WTC11 (cell line): ENCODE data around the gene EMC10. TPM values are rescaled to one million over a fixed set of nuclear protein-coding genes. Genes with fewer than 3 reads are reported as not detected.

Source experiments
- ATAC-seq: fragments of 200-7000 bp; cut with Tn5 transposase; 2 replicates; pipeline ENCODE4 v1.10.0; 2021; ENCODE audit warnings: mild to moderate bottlenecking, moderate library complexity
- CTCF ChIA-PET: fragments of 300-600 bp; sonication (Branson Sonifier 250); formaldehyde crosslinking; loops from one replicate; lab custom pipeline; 2021; ENCODE audit warnings: antibody characterized with exemption; lab: Charles Lee
- POLR2A ChIA-PET: fragments of 350-600 bp; sonication (Branson Sonifier 250); formaldehyde crosslinking; loops from one replicate; lab custom pipeline; 2021; ENCODE audit warnings: antibody characterized with exemption; lab: Charles Lee
- DNase-seq: peaks from one replicate; pipeline ENCODE4 v3.0.0; 2021; ENCODE audit warnings: low spot score
- H3K27ac Mint-ChIP-seq: 2 replicates; pipeline ENCODE4 v1.8.0; 2021; ENCODE audit warnings: mixed read lengths
- H3K27me3 Mint-ChIP-seq: 2 replicates; pipeline ENCODE4 v1.8.0; 2021; ENCODE audit warnings: low read depth, mild to moderate bottlenecking, moderate library complexity, mixed read lengths
- H3K36me3 Mint-ChIP-seq: 2 replicates; pipeline ENCODE4 v1.8.0; 2021; ENCODE audit warnings: mixed read lengths
- H3K4me1 Mint-ChIP-seq: 2 replicates; pipeline ENCODE4 v1.8.0; 2022; ENCODE audit warnings: mixed read lengths
- H3K4me3 Mint-ChIP-seq: 2 replicates; pipeline ENCODE4 v1.8.0; 2021; ENCODE audit warnings: mild to moderate bottlenecking, moderate library complexity, mixed read lengths
- H3K9me3 Mint-ChIP-seq: 2 replicates; pipeline ENCODE4 v1.8.0; 2021; ENCODE audit warnings: mixed read lengths
- CBFB ChIP-seq: sonication (generic); formaldehyde crosslinking; IDR thresholded peaks from 2 replicates; pipeline ENCODE4 v1.8.1; 2022; ENCODE audit warnings: mild to moderate bottlenecking, low read depth, missing genetic modification reagents
- CREB1 ChIP-seq: sonication (generic); formaldehyde crosslinking; IDR thresholded peaks from 2 replicates; pipeline ENCODE4 v1.8.0; 2023; ENCODE audit warnings: mild to moderate bottlenecking, missing genetic modification reagents
- CREM ChIP-seq: sonication (generic); formaldehyde crosslinking; IDR thresholded peaks from 2 replicates; pipeline ENCODE4 v1.8.1; 2022; ENCODE audit warnings: mild to moderate bottlenecking, missing genetic modification reagents, moderate library complexity
- ELF4 ChIP-seq: sonication (generic); formaldehyde crosslinking; IDR thresholded peaks from 2 replicates; pipeline ENCODE4 v1.8.1; 2022; ENCODE audit warnings: low read depth, mild to moderate bottlenecking, moderate library complexity, missing genetic modification reagents
- FOXJ3 ChIP-seq: sonication (generic); formaldehyde crosslinking; IDR thresholded peaks from 2 replicates; pipeline ENCODE4 v1.9.0; 2021; ENCODE audit warnings: missing genetic modification reagents, mild to moderate bottlenecking, borderline replicate concordance
- FOXP1 ChIP-seq: sonication (generic); formaldehyde crosslinking; IDR thresholded peaks from 2 replicates; pipeline ENCODE4 v1.8.0; 2022; ENCODE audit warnings: missing genetic modification reagents, mild to moderate bottlenecking, moderate library complexity, borderline replicate concordance
- GRHL2 ChIP-seq: fragments of 250-450 bp; sonication (Bioruptor Pico); IDR thresholded peaks from 2 replicates; pipeline ENCODE4 v1.8.0; 2022; ENCODE audit warnings: mild to moderate bottlenecking, moderate library complexity; ENCODE audit not compliant: insufficient replicate concordance, severe bottlenecking
- GTF2I ChIP-seq: fragments of 250-450 bp; sonication (Bioruptor Pico); conservative IDR thresholded peaks from 2 replicates; pipeline ENCODE4 v1.4.0; 2021; ENCODE audit warnings: mild to moderate bottlenecking
- MYBL2 ChIP-seq: sonication (generic); formaldehyde crosslinking; IDR thresholded peaks from 2 replicates; pipeline ENCODE4 v1.8.1; 2023; ENCODE audit warnings: mild to moderate bottlenecking, moderate library complexity, missing genetic modification reagents
- NR1H2 ChIP-seq: sonication (generic); formaldehyde crosslinking; IDR thresholded peaks from 2 replicates; pipeline ENCODE4 v1.9.0; 2021; ENCODE audit warnings: mild to moderate bottlenecking, moderate library complexity, missing genetic modification reagents
- OVOL2 ChIP-seq: fragments of 250-450 bp; sonication (Bioruptor Pico); IDR thresholded peaks from 2 replicates; pipeline ENCODE4 v1.9.0; 2021; ENCODE audit warnings: mild to moderate bottlenecking, borderline replicate concordance
- PRRX2 ChIP-seq: fragments of 250-450 bp; sonication (Bioruptor Pico); IDR thresholded peaks from 2 replicates; pipeline ENCODE4 v1.8.0; 2021; ENCODE audit warnings: mild to moderate bottlenecking
- SOX15 ChIP-seq: fragments of 250-450 bp; sonication (Bioruptor Pico); IDR thresholded peaks from 2 replicates; pipeline ENCODE4 v1.9.0; 2021; ENCODE audit warnings: mild to moderate bottlenecking
- SP1 ChIP-seq: sonication (generic); formaldehyde crosslinking; conservative IDR thresholded peaks from 2 replicates; pipeline ENCODE4 v1.8.1; 2022; ENCODE audit warnings: missing genetic modification reagents
- TEAD1 ChIP-seq: sonication (generic); formaldehyde crosslinking; IDR thresholded peaks from 2 replicates; pipeline ENCODE4 v1.8.0; 2022; ENCODE audit warnings: mild to moderate bottlenecking, missing genetic modification reagents
- ZNF232 ChIP-seq: sonication (generic); formaldehyde crosslinking; IDR thresholded peaks from 2 replicates; pipeline ENCODE4 v1.8.0; 2022; ENCODE audit warnings: mild to moderate bottlenecking, missing genetic modification reagents
- ZNF263 ChIP-seq: sonication (generic); formaldehyde crosslinking; IDR thresholded peaks from 2 replicates; pipeline ENCODE4 v1.8.1; 2022; ENCODE audit warnings: low read depth, mild to moderate bottlenecking, moderate library complexity, missing genetic modification reagents
- ZNF317 ChIP-seq: sonication (generic); formaldehyde crosslinking; IDR thresholded peaks from 2 replicates; pipeline ENCODE4 v1.8.1; 2023; ENCODE audit warnings: low read depth, mild to moderate bottlenecking, moderate library complexity, missing genetic modification reagents, borderline replicate concordance
- ZNF423 ChIP-seq: fragments of 250-450 bp; sonication (Bioruptor Pico); IDR thresholded peaks from 2 replicates; pipeline ENCODE4 v2.1.2; 2022; ENCODE audit warnings: mild to moderate bottlenecking, moderate library complexity
- ZNF512 ChIP-seq: sonication (generic); formaldehyde crosslinking; IDR thresholded peaks from 2 replicates; pipeline ENCODE4 v1.8.1; 2022; ENCODE audit warnings: missing genetic modification reagents, borderline replicate concordance
- total RNA-seq: library from RNA; stranded (reverse); gene quantifications from 3 replicates; pipeline ENCODE4 v1.2.3, GENCODE V29; 2021
- TF ChIP-seq, protein P1 (sequence below): sonication (generic); formaldehyde crosslinking; IDR thresholded peaks from 2 replicates; pipeline ENCODE4 v1.8.0; 2023; ENCODE audit warnings: missing genetic modification reagents, mild to moderate bottlenecking, borderline replicate concordance
- TF ChIP-seq, protein P2 (sequence below): sonication (generic); formaldehyde crosslinking; IDR thresholded peaks from 2 replicates; pipeline ENCODE4 v1.8.0; 2023; ENCODE audit warnings: mild to moderate bottlenecking, missing genetic modification reagents
- TF ChIP-seq, protein P3 (sequence below): sonication (generic); formaldehyde crosslinking; IDR thresholded peaks from 2 replicates; pipeline ENCODE4 v1.8.0; 2022; ENCODE audit warnings: mild to moderate bottlenecking, missing genetic modification reagents
- TF ChIP-seq, protein P4 (sequence below): fragments of 250-450 bp; sonication (Bioruptor Pico); IDR thresholded peaks from 2 replicates; pipeline ENCODE4 v1.9.0; 2021; ENCODE audit warnings: moderate library complexity, mild to moderate bottlenecking, inconsistent platforms, borderline replicate concordance

Gene EMC10
- total RNA-seq, 1 experiment from 2014 or later = 114 TPM

- no peak for TF ChIP-seq NR1H2 (CRISPR knock-in tag)
- TF ChIP-seq, all 79 proteins: peak for 0
Observed at GRCh38 chr19:50453243-50453642, 23.1 kb upstream of the EMC10 start (continued).

- no peak overlapping the region for H3K4me3 Mint-ChIP-seq
- DNase-seq (no peak), ATAC-seq (no peak)
- TF ChIP-seq TEAD1 (CRISPR knock-in tag) (no peak), CBFB (CRISPR knock-in tag) (no peak), FOXJ3 (CRISPR knock-in tag) (no peak), GTF2I (CRISPR knock-in tag) (no peak), FOXP1 (CRISPR knock-in tag) (no peak), SOX15 (CRISPR knock-in tag) (no peak), ZNF263 (no peak), ZNF317 (CRISPR knock-in tag) (no peak), MYBL2 (CRISPR knock-in tag) (no peak), ELF4 (CRISPR knock-in tag) (no peak), CREB1 (CRISPR knock-in tag) (no peak), SP1 (CRISPR knock-in tag) (no peak), OVOL2 (CRISPR knock-in tag) (no peak), ZNF423 (CRISPR knock-in tag) (no peak), ZNF232 (CRISPR knock-in tag) (no peak)
- TF ChIP-seq, protein P1, sequence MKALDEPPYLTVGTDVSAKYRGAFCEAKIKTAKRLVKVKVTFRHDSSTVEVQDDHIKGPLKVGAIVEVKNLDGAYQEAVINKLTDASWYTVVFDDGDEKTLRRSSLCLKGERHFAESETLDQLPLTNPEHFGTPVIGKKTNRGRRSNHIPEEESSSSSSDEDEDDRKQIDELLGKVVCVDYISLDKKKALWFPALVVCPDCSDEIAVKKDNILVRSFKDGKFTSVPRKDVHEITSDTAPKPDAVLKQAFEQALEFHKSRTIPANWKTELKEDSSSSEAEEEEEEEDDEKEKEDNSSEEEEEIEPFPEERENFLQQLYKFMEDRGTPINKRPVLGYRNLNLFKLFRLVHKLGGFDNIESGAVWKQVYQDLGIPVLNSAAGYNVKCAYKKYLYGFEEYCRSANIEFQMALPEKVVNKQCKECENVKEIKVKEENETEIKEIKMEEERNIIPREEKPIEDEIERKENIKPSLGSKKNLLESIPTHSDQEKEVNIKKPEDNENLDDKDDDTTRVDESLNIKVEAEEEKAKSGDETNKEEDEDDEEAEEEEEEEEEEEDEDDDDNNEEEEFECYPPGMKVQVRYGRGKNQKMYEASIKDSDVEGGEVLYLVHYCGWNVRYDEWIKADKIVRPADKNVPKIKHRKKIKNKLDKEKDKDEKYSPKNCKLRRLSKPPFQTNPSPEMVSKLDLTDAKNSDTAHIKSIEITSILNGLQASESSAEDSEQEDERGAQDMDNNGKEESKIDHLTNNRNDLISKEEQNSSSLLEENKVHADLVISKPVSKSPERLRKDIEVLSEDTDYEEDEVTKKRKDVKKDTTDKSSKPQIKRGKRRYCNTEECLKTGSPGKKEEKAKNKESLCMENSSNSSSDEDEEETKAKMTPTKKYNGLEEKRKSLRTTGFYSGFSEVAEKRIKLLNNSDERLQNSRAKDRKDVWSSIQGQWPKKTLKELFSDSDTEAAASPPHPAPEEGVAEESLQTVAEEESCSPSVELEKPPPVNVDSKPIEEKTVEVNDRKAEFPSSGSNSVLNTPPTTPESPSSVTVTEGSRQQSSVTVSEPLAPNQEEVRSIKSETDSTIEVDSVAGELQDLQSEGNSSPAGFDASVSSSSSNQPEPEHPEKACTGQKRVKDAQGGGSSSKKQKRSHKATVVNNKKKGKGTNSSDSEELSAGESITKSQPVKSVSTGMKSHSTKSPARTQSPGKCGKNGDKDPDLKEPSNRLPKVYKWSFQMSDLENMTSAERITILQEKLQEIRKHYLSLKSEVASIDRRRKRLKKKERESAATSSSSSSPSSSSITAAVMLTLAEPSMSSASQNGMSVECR = no peak
- TF ChIP-seq, protein P2, sequence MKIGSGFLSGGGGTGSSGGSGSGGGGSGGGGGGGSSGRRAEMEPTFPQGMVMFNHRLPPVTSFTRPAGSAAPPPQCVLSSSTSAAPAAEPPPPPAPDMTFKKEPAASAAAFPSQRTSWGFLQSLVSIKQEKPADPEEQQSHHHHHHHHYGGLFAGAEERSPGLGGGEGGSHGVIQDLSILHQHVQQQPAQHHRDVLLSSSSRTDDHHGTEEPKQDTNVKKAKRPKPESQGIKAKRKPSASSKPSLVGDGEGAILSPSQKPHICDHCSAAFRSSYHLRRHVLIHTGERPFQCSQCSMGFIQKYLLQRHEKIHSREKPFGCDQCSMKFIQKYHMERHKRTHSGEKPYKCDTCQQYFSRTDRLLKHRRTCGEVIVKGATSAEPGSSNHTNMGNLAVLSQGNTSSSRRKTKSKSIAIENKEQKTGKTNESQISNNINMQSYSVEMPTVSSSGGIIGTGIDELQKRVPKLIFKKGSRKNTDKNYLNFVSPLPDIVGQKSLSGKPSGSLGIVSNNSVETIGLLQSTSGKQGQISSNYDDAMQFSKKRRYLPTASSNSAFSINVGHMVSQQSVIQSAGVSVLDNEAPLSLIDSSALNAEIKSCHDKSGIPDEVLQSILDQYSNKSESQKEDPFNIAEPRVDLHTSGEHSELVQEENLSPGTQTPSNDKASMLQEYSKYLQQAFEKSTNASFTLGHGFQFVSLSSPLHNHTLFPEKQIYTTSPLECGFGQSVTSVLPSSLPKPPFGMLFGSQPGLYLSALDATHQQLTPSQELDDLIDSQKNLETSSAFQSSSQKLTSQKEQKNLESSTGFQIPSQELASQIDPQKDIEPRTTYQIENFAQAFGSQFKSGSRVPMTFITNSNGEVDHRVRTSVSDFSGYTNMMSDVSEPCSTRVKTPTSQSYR (CRISPR knock-in tag) = no peak
- TF ChIP-seq, all 79 proteins: peak for 0
- Mint-ChIP-seq H3K9me3 (peaks cover 9% of the 10 kb centered on the region), H3K27ac (no peak overlapping the region), H3K4me1 (peaks cover 2% of the 10 kb centered on the region; the same call in 1 of the 2 replicates), H3K36me3 (no peaks in the 10 kb centered on the region), H3K27me3 (no peaks in the 10 kb centered on the region)
- POLR2A ChIA-PET = no interaction called here
- CTCF ChIA-PET = interaction anchor here (2.5 kb wide), 1 partner anchor 10 kb away, joined by 13 read pairs; no protein-coding TSS in a partner anchor
Observed at GRCh38 chr19:50455992-50456391, 20.3 kb upstream of the EMC10 start.

GRCh38 chr19:50457300-50457699 is 19.0 kb upstream of the EMC10 start:
- Mint-ChIP-seq H3K27ac (no peak overlapping the region), H3K27me3 (no peaks in the 10 kb centered on the region), H3K9me3 (peaks cover 9% of the 10 kb centered on the region), H3K4me1 (no peaks in the 10 kb centered on the region), H3K4me3 (no peak overlapping the region), H3K36me3 (no peaks in the 10 kb centered on the region)
- POLR2A ChIA-PET = no interaction called here
- DNase-seq = no peak
- ATAC-seq = no peak
- TF ChIP-seq, protein P3, sequence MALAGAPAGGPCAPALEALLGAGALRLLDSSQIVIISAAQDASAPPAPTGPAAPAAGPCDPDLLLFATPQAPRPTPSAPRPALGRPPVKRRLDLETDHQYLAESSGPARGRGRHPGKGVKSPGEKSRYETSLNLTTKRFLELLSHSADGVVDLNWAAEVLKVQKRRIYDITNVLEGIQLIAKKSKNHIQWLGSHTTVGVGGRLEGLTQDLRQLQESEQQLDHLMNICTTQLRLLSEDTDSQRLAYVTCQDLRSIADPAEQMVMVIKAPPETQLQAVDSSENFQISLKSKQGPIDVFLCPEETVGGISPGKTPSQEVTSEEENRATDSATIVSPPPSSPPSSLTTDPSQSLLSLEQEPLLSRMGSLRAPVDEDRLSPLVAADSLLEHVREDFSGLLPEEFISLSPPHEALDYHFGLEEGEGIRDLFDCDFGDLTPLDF = no peak
- TF ChIP-seq ZNF263 = no peak
- TF ChIP-seq CREM (CRISPR knock-in tag) = no peak
- TF ChIP-seq, protein P4, sequence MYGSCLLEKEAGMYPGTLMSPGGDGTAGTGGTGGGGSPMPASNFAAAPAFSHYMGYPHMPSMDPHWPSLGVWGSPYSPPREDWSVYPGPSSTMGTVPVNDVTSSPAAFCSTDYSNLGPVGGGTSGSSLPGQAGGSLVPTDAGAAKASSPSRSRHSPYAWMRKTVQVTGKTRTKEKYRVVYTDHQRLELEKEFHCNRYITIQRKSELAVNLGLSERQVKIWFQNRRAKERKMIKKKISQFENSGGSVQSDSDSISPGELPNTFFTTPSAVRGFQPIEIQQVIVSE (CRISPR knock-in tag) = no peak
- no peak for TF ChIP-seq ZNF512 (CRISPR knock-in tag)
- no peak for TF ChIP-seq ZNF232 (CRISPR knock-in tag)
- TF ChIP-seq PRRX2 (CRISPR knock-in tag) = no peak
- TF ChIP-seq GRHL2 (CRISPR knock-in tag) = no peak
- CTCF ChIA-PET = interaction anchor here (1.6 to 2.5 kb wide), 3 partner anchors 9 to 100 kb away, joined by 3 to 13 read pairs (median 12); no protein-coding TSS in a partner anchor
